Gastrocnemius medialis (tissue), 4 donors: ENCODE results near the gene KRT10.

Experiments used
- POLR2A ChIP-seq, 2 donors: fragments of 450-650 bp; IDR thresholded peaks; one replicate each; pipeline ENCODE4 v1.6.1; 2017; ENCODE audit warnings: antibody characterized with exemption in 2 of 2, mild to moderate bottlenecking in 2 of 2, moderate library complexity in 2 of 2
- TF ChIP-seq, protein P1 (sequence below), 5 experiments: fragments of 450-650 bp in 3 of 5; fragments of 200-600 bp in 2 of 5; sonication (generic) in 2 of 5; IDR thresholded peaks in 4 of 5; conservative IDR thresholded peaks in 1 of 5; 1 replicate in 4 of 5; 2 replicates in 1 of 5; pipeline ENCODE4 v1.5.1; 2016 to 2019; ENCODE audit warnings: antibody characterized with exemption in 5 of 5, mild to moderate bottlenecking in 3 of 5, moderate library complexity in 3 of 5

DNA sequence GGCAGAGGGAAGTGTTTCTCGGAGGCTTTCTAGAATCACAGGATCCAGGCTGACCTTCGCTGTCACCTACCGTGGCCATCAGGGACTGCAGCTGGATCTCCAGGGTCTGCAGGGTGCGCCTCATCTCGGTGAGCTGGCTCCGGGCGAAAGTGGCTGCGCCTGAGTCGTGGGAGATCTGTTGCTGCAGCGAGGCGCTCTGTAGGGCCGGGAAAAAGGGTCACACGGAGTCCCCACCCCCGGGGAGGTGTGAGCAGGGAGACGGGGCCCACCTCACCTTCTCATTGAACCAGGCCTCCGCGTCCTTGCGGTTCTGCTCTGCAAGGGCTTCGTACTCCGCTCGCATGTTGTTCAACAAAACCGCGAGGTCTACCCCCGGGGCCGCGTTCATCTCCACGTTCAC lies 25.6 kb downstream of the KRT10 start:
- no peak for TF ChIP-seq POLR2A (IDR thresholded peaks at IDR 0.05)
- TF ChIP-seq, protein P1, sequence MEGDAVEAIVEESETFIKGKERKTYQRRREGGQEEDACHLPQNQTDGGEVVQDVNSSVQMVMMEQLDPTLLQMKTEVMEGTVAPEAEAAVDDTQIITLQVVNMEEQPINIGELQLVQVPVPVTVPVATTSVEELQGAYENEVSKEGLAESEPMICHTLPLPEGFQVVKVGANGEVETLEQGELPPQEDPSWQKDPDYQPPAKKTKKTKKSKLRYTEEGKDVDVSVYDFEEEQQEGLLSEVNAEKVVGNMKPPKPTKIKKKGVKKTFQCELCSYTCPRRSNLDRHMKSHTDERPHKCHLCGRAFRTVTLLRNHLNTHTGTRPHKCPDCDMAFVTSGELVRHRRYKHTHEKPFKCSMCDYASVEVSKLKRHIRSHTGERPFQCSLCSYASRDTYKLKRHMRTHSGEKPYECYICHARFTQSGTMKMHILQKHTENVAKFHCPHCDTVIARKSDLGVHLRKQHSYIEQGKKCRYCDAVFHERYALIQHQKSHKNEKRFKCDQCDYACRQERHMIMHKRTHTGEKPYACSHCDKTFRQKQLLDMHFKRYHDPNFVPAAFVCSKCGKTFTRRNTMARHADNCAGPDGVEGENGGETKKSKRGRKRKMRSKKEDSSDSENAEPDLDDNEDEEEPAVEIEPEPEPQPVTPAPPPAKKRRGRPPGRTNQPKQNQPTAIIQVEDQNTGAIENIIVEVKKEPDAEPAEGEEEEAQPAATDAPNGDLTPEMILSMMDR (IDR thresholded peaks at IDR 0.05 in 4 of 5, conservative IDR thresholded peaks at IDR 0.05 in 1 of 5): no peak
